ENCODE measurements around the gene C11orf52. TPM values are rescaled to one million over a fixed set of nuclear protein-coding genes. Genes with fewer than 3 reads are reported as not detected.

Gene C11orf52
- total and polyA plus RNA-seq, 11 donors = 0.79 to 8.3 (median 2.1) TPM

DNA sequence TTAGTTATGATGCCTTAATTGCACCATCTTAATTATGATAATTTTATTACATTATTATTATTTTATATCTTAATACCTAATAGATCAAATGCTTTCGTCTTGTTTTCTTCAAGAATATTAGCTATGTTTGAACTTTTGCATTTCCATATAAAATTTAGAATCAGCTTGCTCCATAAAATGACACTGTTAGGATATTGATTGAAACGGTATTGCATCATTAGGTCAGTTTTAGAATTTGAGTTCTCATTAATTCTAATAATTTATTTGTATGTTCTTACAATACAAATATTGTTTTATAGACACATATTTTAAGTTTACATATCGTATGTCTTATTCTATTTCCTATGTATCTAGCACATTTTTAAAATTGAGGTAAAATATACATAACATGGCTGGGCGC is 32.7 kb upstream of the C11orf52 start:
- Histone ChIP-seq H3K36me3 (peaks cover 0 to 17% (median 3%) of the 10 kb centered on the region in 9 donors), H3K4me1 (no peaks in the 10 kb centered on the region), H3K27ac (no peak overlapping the region), H3K27me3 (no peaks in the 10 kb centered on the region), H3K9me3 (no peaks in the 10 kb centered on the region), H3K4me3 (no peak overlapping the region)
- DNase-seq (no peak), ATAC-seq (no peak)
- TF ChIP-seq, protein P1, sequence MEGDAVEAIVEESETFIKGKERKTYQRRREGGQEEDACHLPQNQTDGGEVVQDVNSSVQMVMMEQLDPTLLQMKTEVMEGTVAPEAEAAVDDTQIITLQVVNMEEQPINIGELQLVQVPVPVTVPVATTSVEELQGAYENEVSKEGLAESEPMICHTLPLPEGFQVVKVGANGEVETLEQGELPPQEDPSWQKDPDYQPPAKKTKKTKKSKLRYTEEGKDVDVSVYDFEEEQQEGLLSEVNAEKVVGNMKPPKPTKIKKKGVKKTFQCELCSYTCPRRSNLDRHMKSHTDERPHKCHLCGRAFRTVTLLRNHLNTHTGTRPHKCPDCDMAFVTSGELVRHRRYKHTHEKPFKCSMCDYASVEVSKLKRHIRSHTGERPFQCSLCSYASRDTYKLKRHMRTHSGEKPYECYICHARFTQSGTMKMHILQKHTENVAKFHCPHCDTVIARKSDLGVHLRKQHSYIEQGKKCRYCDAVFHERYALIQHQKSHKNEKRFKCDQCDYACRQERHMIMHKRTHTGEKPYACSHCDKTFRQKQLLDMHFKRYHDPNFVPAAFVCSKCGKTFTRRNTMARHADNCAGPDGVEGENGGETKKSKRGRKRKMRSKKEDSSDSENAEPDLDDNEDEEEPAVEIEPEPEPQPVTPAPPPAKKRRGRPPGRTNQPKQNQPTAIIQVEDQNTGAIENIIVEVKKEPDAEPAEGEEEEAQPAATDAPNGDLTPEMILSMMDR (IDR thresholded peaks at IDR 0.05) = no peak
- no peak for TF ChIP-seq POLR2A (IDR thresholded peaks at IDR 0.05)
- 67 to 92% (median 80%) methylated on average over 4 of the region's 4 CpGs for WGBS, 4 donors
- intact Hi-C loops (cut with DNase I) = no loop called here

DNA sequence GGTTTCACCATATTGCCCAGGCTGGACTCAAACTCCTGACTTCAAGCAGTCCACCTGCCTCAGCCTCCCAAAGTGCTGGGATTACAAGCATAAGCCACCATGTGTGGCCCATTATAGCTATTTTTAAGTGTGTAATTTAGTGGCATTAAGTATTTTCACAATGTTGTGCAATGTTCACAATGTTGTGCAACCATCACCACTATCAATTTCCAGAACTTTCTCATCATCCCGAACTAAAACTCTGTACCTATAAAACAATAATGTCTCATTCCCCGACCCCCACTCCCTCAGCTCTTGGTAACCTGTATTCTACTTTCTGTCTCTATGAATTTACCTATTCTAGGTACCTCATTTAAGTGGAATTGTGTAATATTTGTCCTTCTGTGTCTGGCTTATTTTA is 31.9 kb upstream of the C11orf52 start:
- TF ChIP-seq, protein P1 (IDR thresholded peaks at IDR 0.05) = no peak
- no peak for TF ChIP-seq POLR2A (IDR thresholded peaks at IDR 0.05)
- Histone ChIP-seq H3K4me1 (no peaks in the 10 kb centered on the region), H3K27ac (no peak overlapping the region), H3K4me3 (no peak overlapping the region), H3K9me3 (peaks cover 0 to under 1% (median 0%) of the 10 kb centered on the region in 12 donors), H3K27me3 (no peaks in the 10 kb centered on the region), H3K36me3 (peaks cover 0 to 17% (median 3%) of the 10 kb centered on the region in 9 donors)
- ATAC-seq = no peak
- intact Hi-C loops (cut with DNase I) = no loop called here
- WGBS, 4 donors = 87 to 93% (median 89%) methylated on average over 2 of the region's 2 CpGs
- DNase-seq = no peak

DNA sequence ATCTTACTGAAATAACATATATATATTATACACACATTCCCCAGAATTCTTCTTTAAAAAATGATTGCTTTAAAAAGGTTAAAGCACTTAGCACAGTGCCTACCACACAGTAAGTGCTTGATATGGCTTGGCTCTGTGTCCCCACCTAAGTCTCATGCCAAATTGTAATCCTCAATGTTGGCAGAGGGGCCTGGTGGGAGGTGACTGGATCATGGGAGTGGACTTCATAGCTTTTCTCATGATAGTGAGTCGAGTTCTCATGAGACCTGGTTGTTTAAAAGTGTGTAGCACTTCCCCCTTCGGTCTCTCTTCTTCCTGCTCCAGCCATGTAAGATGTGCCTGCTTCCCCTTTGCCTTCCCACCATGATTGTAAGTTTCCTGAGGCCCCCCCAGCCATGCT is 13.3 kb upstream of the C11orf52 start:
- Histone ChIP-seq H3K9me3 (no peaks in the 10 kb centered on the region), H3K4me3 (no peak overlapping the region), H3K4me1 (peaks cover 0 to 11% (median 0%) of the 10 kb centered on the region in 12 donors), H3K27me3 (no peaks in the 10 kb centered on the region), H3K36me3 (peaks cover 0 to 33% (median 18%) of the 10 kb centered on the region in 9 donors), H3K27ac (peak overlapping the region in 9 of 12 donors; percentile 24 to 97 (median 56))
- DNase-seq = peak in 3 of 5 donors; percentile 40 to 51 (median 46)
- no peak for TF ChIP-seq POLR2A (IDR thresholded peaks at IDR 0.05)
- intact Hi-C loops (cut with DNase I) = no loop called here
- peak; percentile 32 to 72 (median 51) for ATAC-seq
- 11 to 24% (median 15%) methylated on average over 2 of the region's 2 CpGs for WGBS, 4 donors

DNA sequence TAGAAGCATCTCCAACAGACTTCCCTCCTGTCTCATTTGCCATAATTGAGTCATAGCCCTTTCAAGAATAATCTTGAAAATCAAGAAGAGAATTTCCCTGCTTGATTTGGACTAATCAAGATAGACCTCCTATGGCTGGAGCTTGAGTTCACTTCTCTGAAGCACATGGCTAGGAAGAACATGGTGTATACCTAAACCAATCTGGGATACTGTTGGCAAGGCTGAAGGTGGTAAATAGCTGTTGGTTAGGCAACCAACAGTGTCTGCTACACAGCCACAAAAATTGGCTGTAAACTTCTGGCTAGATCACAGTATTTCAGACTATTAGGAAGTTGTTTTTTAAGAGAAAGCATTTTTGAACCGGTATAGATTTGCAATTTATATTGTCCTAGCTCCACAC is 12.0 kb upstream of the C11orf52 start:
- ATAC-seq (peak in 3 of 4 donors; percentile 9 to 30 (median 21)), DNase-seq (no peak)
- Histone ChIP-seq H3K27me3 (no peaks in the 10 kb centered on the region), H3K36me3 (peaks cover 0 to 34% (median 18%) of the 10 kb centered on the region in 9 donors), H3K27ac (peak overlapping the region in 8 of 12 donors; percentile 3 to 97 (median 52)), H3K4me1 (peaks cover 0 to 18% (median 0%) of the 10 kb centered on the region in 12 donors), H3K4me3 (no peak overlapping the region), H3K9me3 (no peaks in the 10 kb centered on the region)
- 84 to 91% (median 89%) methylated on average over 1 of the region's 1 CpG for WGBS, 4 donors
- intact Hi-C loops (cut with DNase I) = no loop called here
- TF ChIP-seq, protein P1 (IDR thresholded peaks at IDR 0.05) = no peak
- TF ChIP-seq POLR2A (IDR thresholded peaks at IDR 0.05) = no peak
